Renal pelvis (tissue), 4 donors: Measurements from ENCODE around the gene RUFY3. TPM values are rescaled to one million over a fixed set of nuclear protein-coding genes. Genes with fewer than 3 reads are reported as not detected.
"Not testable (repeated sequence)": the region's sequence is repeated elsewhere in the genome, so short reads cannot be mapped to it uniquely, and the experiment has no call there.

Experiments
- DNase-seq: peaks from one replicate; pipeline ENCODE4 v3.0.0-alpha.2; 2013
- polyA plus RNA-seq, 3 donors: library from polyadenylated mRNA; unstranded; fragments of 120-200 nt; gene quantifications; one replicate each; pipeline ENCODE4 v1.2.1, GENCODE V29; 2013; ENCODE audit not compliant: insufficient read length in 3 of 3

The RUFY3 gene
- polyA plus RNA-seq, 3 donors, result 93.1 to 186 (median 178) TPM

GRCh38 chr4:70732878-70733277 is 11.1 kb downstream of the RUFY3 start:
- not testable (repeated sequence) for DNase-seq

- no peak for DNase-seq
Measured at GRCh38 chr4:70734168-70734954, 12.6 kb downstream of the RUFY3 start.

GRCh38 chr4:70734971-70735370 is 13.2 kb downstream of the RUFY3 start:
- DNase-seq, result no peak

- DNase-seq, result not testable (repeated sequence)
Measured at GRCh38 chr4:70735915-70736314, 14.2 kb downstream of the RUFY3 start.

- no peak for DNase-seq
Measured at GRCh38 chr4:70737006-70737405, 15.2 kb downstream of the RUFY3 start.

GRCh38 chr4:70737409-70737808 is 15.6 kb downstream of the RUFY3 start:
- no peak for DNase-seq

GRCh38 chr4:70739496-70740337 is 18.0 kb downstream of the RUFY3 start:
- DNase-seq, result no peak

- DNase-seq, result no peak
Measured at GRCh38 chr4:70741867-70742658, 20.3 kb downstream of the RUFY3 start.

GRCh38 chr4:70743731-70744130 is 22.0 kb downstream of the RUFY3 start:
- no peak for DNase-seq

- DNase-seq, result no peak
Measured at GRCh38 chr4:70746179-70746839, 24.5 kb downstream of the RUFY3 start.

- DNase-seq, result no peak
Measured at GRCh38 chr4:70747874-70748273, 26.1 kb downstream of the RUFY3 start.

- no peak for DNase-seq
Measured at GRCh38 chr4:70749313-70749712, 27.5 kb downstream of the RUFY3 start.

GRCh38 chr4:70752236-70752635 is 30.5 kb downstream of the RUFY3 start:
- DNase-seq, result no peak

- DNase-seq, result no peak
Measured at GRCh38 chr4:70753630-70754029, 31.9 kb downstream of the RUFY3 start.

- no peak for DNase-seq
Measured at GRCh38 chr4:70754470-70754869, 32.7 kb downstream of the RUFY3 start.

GRCh38 chr4:70754990-70755688 is 33.4 kb downstream of the RUFY3 start:
- no peak for DNase-seq

- DNase-seq, result no peak
Measured at GRCh38 chr4:70759126-70759525, 37.4 kb downstream of the RUFY3 start.

GRCh38 chr4:70759627-70760026 is 37.9 kb downstream of the RUFY3 start:
- DNase-seq, result no peak

- DNase-seq, result peak; percentile 79
Measured at GRCh38 chr4:70760662-70761061, 38.9 kb downstream of the RUFY3 start.

GRCh38 chr4:70761276-70761816 is 39.6 kb downstream of the RUFY3 start:
- no peak for DNase-seq

GRCh38 chr4:70765368-70765767 is 43.6 kb downstream of the RUFY3 start:
- DNase-seq, result no peak
